Ovary (tissue), 9 donors: ENCODE data around the gene PSMG1. TPM values are rescaled to one million over a fixed set of nuclear protein-coding genes. Genes with fewer than 3 reads are reported as not detected.

Source experiments
- DNase-seq, 5 donors: peaks; one replicate each; pipeline ENCODE4 v3.0.0-alpha.2; 2019 to 2020
- H3K27ac ChIP-seq, 2 donors: fragments of 200-600 bp; one replicate each; pipeline versions ENCODE4 v1.5.1 to v1.8.0; 2019 to 2022
- H3K27me3 ChIP-seq: fragments of 200-600 bp; one replicate; pipeline ENCODE4 v1.8.0; 2022
- H3K36me3 ChIP-seq: fragments of 200-600 bp; sonication (generic); one replicate; pipeline ENCODE4 v1.5.1; 2019
- H3K4me1 ChIP-seq: one replicate; pipeline ENCODE4 v1.8.1; 2013; ENCODE audit warnings: mild to moderate bottlenecking, moderate library complexity; ENCODE audit not compliant: insufficient read depth
- H3K4me3 ChIP-seq: fragments of 200-600 bp; sonication (generic); one replicate; pipeline ENCODE4 v1.5.1; 2017
- H3K9me3 ChIP-seq, 2 donors: fragments of 200-600 bp in 1 of 2; sonication (generic) in 1 of 2; one replicate each; pipeline versions ENCODE4 v1.5.1 to v1.8.1; 2013 to 2019; ENCODE audit warnings: mild to moderate bottlenecking in 1 of 2, moderate library complexity in 1 of 2
- EP300 ChIP-seq: sonication (generic); formaldehyde crosslinking; IDR thresholded peaks from one replicate; pipeline ENCODE4 v1.6.1; 2017; ENCODE audit warnings: antibody characterized with exemption
- POLR2A ChIP-seq: fragments of 450-650 bp; IDR thresholded peaks from one replicate; pipeline ENCODE4 v1.6.1; 2017; ENCODE audit warnings: antibody characterized with exemption, mild to moderate bottlenecking, moderate library complexity
- WGBS, 3 donors: extraction: QIAGEN DNeasy Blood & Tissue Kit in 1 of 3; methylation state at CpG; one replicate each; pipeline versions ENCODE4 v1.1.5 to v1.1.7; 2013 to 2017; 5-methylcytosine and 5-hydroxymethylcytosine counted together
- intact Hi-C, 4 donors: fragments of 100-400 bp; cut with DNase I; formaldehyde crosslinking; loops; one replicate each; pipeline versions ENCODE4 v1.11.0 to v1.15.1; 2022 to 2023
- polyA plus RNA-seq, 2 donors: library from polyadenylated mRNA; stranded (reverse); fragments of 200-250 nt in 1 of 2; fragments of 350-450 nt in 1 of 2; fragmentation: Illumina TruSeq in 1 of 2; extraction: RNeasy Lipid Tissue Mini Kit (QIAGEN cat#74804) in 1 of 2; gene quantifications; one replicate each; pipeline ENCODE4 v1.2.3, GENCODE V29; 2013 to 2014
- total RNA-seq, 7 donors: library from RNA; depleted of rRNA in 2 of 7; stranded (reverse); fragments of >200 nt in 2 of 7; fragmentation: NEBNext Ultra II Directional in 3 of 7; extraction: Animal tissue kit (Norgen Biotek cat#: 25700) in 3 of 7; gene quantifications; one replicate each; pipeline versions ENCODE4 v1.1.0 to v1.2.4, GENCODE V29; 2016 to 2023
- TF ChIP-seq, protein P1 (sequence below), 3 donors: fragments of 450-650 bp in 2 of 3; fragments of 200-600 bp in 1 of 3; IDR thresholded peaks; one replicate each; pipeline versions ENCODE4 v1.5.1 to v1.8.0; 2016 to 2022; ENCODE audit warnings: antibody characterized with exemption in 3 of 3, mild to moderate bottlenecking in 1 of 3
- donor health status: DM: no; HTN: no; CAD: no; lungs with moderate emphysema.
- donor health status: DM: no; HTN: no; CAD: no.
- donor health status: Bipolar disorder and iron deficiency.
- donor health status: DM: yes; HTN: yes; CAD: no.
- donor health status: DM: no; HTN: no; CAD: no.
- donor health status: DM: yes; HTN: yes; CAD: no.

PSMG1 gene
- total and polyA plus RNA-seq, 9 donors: 16.2 to 45.5 (median 32.2) TPM

- Histone ChIP-seq H3K27me3 (no peaks in the 10 kb centered on the region), H3K27ac (no peak overlapping the region), H3K4me1 (no peaks in the 10 kb centered on the region), H3K4me3 (no peak overlapping the region), H3K9me3 (no peaks in the 10 kb centered on the region), H3K36me3 (no peaks in the 10 kb centered on the region)
- TF ChIP-seq POLR2A: no peak
- no peak for TF ChIP-seq EP300
- TF ChIP-seq, protein P1, sequence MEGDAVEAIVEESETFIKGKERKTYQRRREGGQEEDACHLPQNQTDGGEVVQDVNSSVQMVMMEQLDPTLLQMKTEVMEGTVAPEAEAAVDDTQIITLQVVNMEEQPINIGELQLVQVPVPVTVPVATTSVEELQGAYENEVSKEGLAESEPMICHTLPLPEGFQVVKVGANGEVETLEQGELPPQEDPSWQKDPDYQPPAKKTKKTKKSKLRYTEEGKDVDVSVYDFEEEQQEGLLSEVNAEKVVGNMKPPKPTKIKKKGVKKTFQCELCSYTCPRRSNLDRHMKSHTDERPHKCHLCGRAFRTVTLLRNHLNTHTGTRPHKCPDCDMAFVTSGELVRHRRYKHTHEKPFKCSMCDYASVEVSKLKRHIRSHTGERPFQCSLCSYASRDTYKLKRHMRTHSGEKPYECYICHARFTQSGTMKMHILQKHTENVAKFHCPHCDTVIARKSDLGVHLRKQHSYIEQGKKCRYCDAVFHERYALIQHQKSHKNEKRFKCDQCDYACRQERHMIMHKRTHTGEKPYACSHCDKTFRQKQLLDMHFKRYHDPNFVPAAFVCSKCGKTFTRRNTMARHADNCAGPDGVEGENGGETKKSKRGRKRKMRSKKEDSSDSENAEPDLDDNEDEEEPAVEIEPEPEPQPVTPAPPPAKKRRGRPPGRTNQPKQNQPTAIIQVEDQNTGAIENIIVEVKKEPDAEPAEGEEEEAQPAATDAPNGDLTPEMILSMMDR (IDR thresholded peaks at IDR 0.05): no peak
- intact Hi-C loops: no loop called here
- no peak for DNase-seq
Measured at GRCh38 chr21:39150877-39151276, 32.4 kb downstream of the PSMG1 start.

DNA sequence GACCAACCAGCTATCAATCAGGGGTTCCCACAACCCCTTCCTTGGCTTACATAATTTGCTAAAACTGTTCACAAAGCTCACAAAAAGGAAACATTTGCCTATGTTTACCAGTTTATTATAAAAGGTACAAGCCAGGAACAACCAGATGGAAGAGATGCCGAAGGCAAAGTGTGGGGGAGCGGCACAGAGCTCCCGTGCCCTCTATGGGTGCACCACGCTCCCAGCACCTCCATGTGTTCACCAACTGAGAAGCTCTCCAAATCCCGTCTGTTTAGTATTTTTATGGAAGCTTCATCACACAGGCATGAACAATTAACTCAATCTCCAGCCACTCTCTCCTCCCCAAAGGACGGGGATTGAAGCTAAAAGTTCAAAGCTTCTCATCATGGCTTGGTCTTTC lies 32.9 kb downstream of the PSMG1 start:
- Histone ChIP-seq H3K4me3 (no peak overlapping the region), H3K4me1 (no peaks in the 10 kb centered on the region), H3K27me3 (no peaks in the 10 kb centered on the region), H3K9me3 (no peaks in the 10 kb centered on the region), H3K36me3 (no peaks in the 10 kb centered on the region), H3K27ac (no peak overlapping the region)
- no peak for DNase-seq
- intact Hi-C loops: no loop called here
- TF ChIP-seq POLR2A (no peak), EP300 (no peak)
- TF ChIP-seq, protein P1 (IDR thresholded peaks at IDR 0.05): no peak
- WGBS, 3 donors: 92 to 95% (median 93%) methylated on average over 6 of the region's 6 CpGs

- H3K27ac ChIP-seq: no peak overlapping the region
- intact Hi-C loops: loop anchor here in 1 of 4 donors (10.0 kb wide), 1 partner anchor 645 kb away; no protein-coding TSS in a partner anchor
- no peak for DNase-seq
- no peak overlapping the region for H3K4me3 ChIP-seq
- H3K9me3 ChIP-seq: no peaks in the 10 kb centered on the region
- H3K4me1 ChIP-seq: no peaks in the 10 kb centered on the region
- H3K36me3 ChIP-seq: no peaks in the 10 kb centered on the region
- H3K27me3 ChIP-seq: no peaks in the 10 kb centered on the region
- TF ChIP-seq POLR2A (no peak), EP300 (no peak)
- TF ChIP-seq, protein P1 (IDR thresholded peaks at IDR 0.05): no peak
Measured at GRCh38 chr21:39149882-39150281, 33.4 kb downstream of the PSMG1 start.

DNA sequence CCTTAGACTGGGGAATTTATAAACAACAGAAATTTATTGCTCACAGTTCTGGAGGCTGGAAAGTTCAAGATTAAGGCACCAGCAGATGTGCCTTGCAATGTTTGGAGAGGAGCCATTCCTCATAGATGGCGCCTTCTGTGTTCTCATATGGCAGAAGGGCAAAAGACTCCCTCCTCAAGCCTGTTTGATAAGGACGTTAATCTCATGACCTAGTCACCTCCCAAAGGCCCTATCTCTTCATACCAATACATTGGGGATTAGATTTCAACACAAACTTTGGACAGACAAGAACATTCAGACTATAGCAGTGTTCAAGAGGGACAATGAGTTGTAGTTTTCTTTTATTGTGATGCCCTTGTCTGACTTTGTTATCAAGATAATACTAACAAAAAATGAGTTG lies 34.3 kb downstream of the PSMG1 start:
- Histone ChIP-seq H3K4me1 (no peaks in the 10 kb centered on the region), H3K36me3 (no peaks in the 10 kb centered on the region), H3K27ac (no peak overlapping the region), H3K9me3 (no peaks in the 10 kb centered on the region), H3K27me3 (no peaks in the 10 kb centered on the region), H3K4me3 (no peak overlapping the region)
- TF ChIP-seq, protein P1 (IDR thresholded peaks at IDR 0.05): no peak
- TF ChIP-seq POLR2A (no peak), EP300 (no peak)
- no peak for DNase-seq
- WGBS, 3 donors: 53 to 73% (median 58%) methylated on average over 2 of the region's 2 CpGs
- intact Hi-C loops: loop anchor here in 1 of 4 donors (10.0 kb wide), 1 partner anchor 644 kb away; no protein-coding TSS in a partner anchor
